Measurements from ENCODE around the gene FIGNL1. TPM values are rescaled to one million over a fixed set of nuclear protein-coding genes. Genes with fewer than 3 reads are reported as not detected.

The FIGNL1 gene
- total RNA-seq, 5 donors from 2014 or later (not counting 1 experiment from before 2014, with no cell fraction given), result 10.3 to 17.1 (median 14.5) TPM

- CTCF ChIA-PET, result interaction anchor here (1.0 to 1.2 kb wide), 2 partner anchors 9 to 15 kb away, joined by 3 read pairs; no protein-coding TSS in a partner anchor
- Mint-ChIP-seq H3K27ac (no peak overlapping the region), H3K9me3 (no peaks in the 10 kb centered on the region), H3K4me3 (no peak overlapping the region), H3K4me1 (no peaks in the 10 kb centered on the region), H3K36me3 (no peaks in the 10 kb centered on the region), H3K27me3 (no peaks in the 10 kb centered on the region)
- ATAC-seq (replicated peaks in 1 of 4) (no peak), DNase-seq (no peak)
- POLR2A ChIA-PET, result interaction anchor here in 1 of 2 donors (0.8 kb wide), 1 partner anchor 359 kb away, joined by 6 read pairs; no protein-coding TSS in a partner anchor
- no peaks in the 10 kb centered on the region for H3K36me3 ChIP-seq (ENCODE audit: control insufficient read depth in 2 of 2, extremely low read depth in 1 of 2, insufficient read depth in 1 of 2, low read length in 1 of 2)
- no peak overlapping the region for H3K27ac ChIP-seq (ENCODE audit: low read length)
- H3K4me1 ChIP-seq (ENCODE audit: control insufficient read depth in 1 of 2, extremely low read depth in 1 of 2, insufficient read depth in 2 of 2, low read length in 2 of 2), result no peaks in the 10 kb centered on the region
- H3K27me3 ChIP-seq (replicated peaks in 1 of 2; ENCODE audit: control insufficient read depth in 2 of 2, extremely low read depth in 1 of 2, insufficient read depth in 2 of 2, low read length in 1 of 2), result no peaks in the 10 kb centered on the region
- H3K4me3 ChIP-seq (ENCODE audit: control insufficient read depth in 1 of 2, extremely low read depth in 1 of 2, low read length in 1 of 2), result no peak overlapping the region
- no peaks in the 10 kb centered on the region for H3K9me3 ChIP-seq
- 93% methylated on average over 2 of the region's 2 CpGs for WGBS (ENCODE audit: insufficient coverage)
Observed at GRCh38 chr7:50427518-50427917, 22.6 kb downstream of the FIGNL1 start.

GRCh38 chr7:50426280-50427045, 23.7 kb downstream of the FIGNL1 start:
- no peaks in the 10 kb centered on the region for H3K27me3 Mint-ChIP-seq
- no peak overlapping the region for H3K4me3 Mint-ChIP-seq
- no peak overlapping the region for H3K4me3 ChIP-seq (ENCODE audit: control insufficient read depth in 1 of 2, extremely low read depth in 1 of 2, low read length in 1 of 2)
- WGBS (ENCODE audit: insufficient coverage), result 100% methylated on average over 2 of the region's 5 CpGs
- no peak overlapping the region for H3K27ac ChIP-seq (ENCODE audit: low read length)
- no peaks in the 10 kb centered on the region for H3K27me3 ChIP-seq (replicated peaks in 1 of 2; ENCODE audit: control insufficient read depth in 2 of 2, extremely low read depth in 1 of 2, insufficient read depth in 2 of 2, low read length in 1 of 2)
- no peaks in the 10 kb centered on the region for H3K36me3 Mint-ChIP-seq
- no peaks in the 10 kb centered on the region for H3K4me1 ChIP-seq (ENCODE audit: control insufficient read depth in 1 of 2, extremely low read depth in 1 of 2, insufficient read depth in 2 of 2, low read length in 2 of 2)
- ChIA-PET POLR2A (no interaction called here), CTCF (interaction anchor here in 1 of 2 donors (1.4 kb wide), 1 partner anchor 9 kb away, joined by 5 read pairs; no protein-coding TSS in a partner anchor)
- H3K4me1 Mint-ChIP-seq, result no peaks in the 10 kb centered on the region
- DNase-seq (no peak), ATAC-seq (replicated peaks in 1 of 4) (no peak)
- H3K9me3 ChIP-seq, result no peaks in the 10 kb centered on the region
- H3K27ac Mint-ChIP-seq, result no peak overlapping the region
- no peaks in the 10 kb centered on the region for H3K36me3 ChIP-seq (ENCODE audit: control insufficient read depth in 2 of 2, extremely low read depth in 1 of 2, insufficient read depth in 1 of 2, low read length in 1 of 2)
- H3K9me3 Mint-ChIP-seq, result no peaks in the 10 kb centered on the region

GRCh38 chr7:50425318-50425717, 24.8 kb downstream of the FIGNL1 start:
- POLR2A ChIA-PET, result no interaction called here
- H3K36me3 Mint-ChIP-seq, result no peaks in the 10 kb centered on the region
- no peak for DNase-seq

GRCh38 chr7:50423860-50424259, 26.3 kb downstream of the FIGNL1 start:
- Mint-ChIP-seq H3K4me3 (no peak overlapping the region), H3K36me3 (no peaks in the 10 kb centered on the region), H3K27me3 (no peaks in the 10 kb centered on the region), H3K9me3 (no peaks in the 10 kb centered on the region), H3K27ac (no peak overlapping the region), H3K4me1 (no peaks in the 10 kb centered on the region)
- Histone ChIP-seq H3K4me3 (ENCODE audit: control insufficient read depth in 1 of 2, extremely low read depth in 1 of 2, low read length in 1 of 2) (no peak overlapping the region), H3K27ac (ENCODE audit: low read length) (no peak overlapping the region), H3K27me3 (replicated peaks in 1 of 2; ENCODE audit: control insufficient read depth in 2 of 2, extremely low read depth in 1 of 2, insufficient read depth in 2 of 2, low read length in 1 of 2) (no peaks in the 10 kb centered on the region), H3K9me3 (no peaks in the 10 kb centered on the region), H3K4me1 (ENCODE audit: control insufficient read depth in 1 of 2, extremely low read depth in 1 of 2, insufficient read depth in 2 of 2, low read length in 2 of 2) (no peaks in the 10 kb centered on the region), H3K36me3 (ENCODE audit: control insufficient read depth in 2 of 2, extremely low read depth in 1 of 2, insufficient read depth in 1 of 2, low read length in 1 of 2) (no peaks in the 10 kb centered on the region)
- CTCF ChIA-PET, result interaction anchor here in 1 of 2 donors (1.0 to 1.4 kb wide), 3 partner anchors 9 to 331 kb away, joined by 3 to 6 read pairs (median 3); partner anchors contain the start of gene ZPBP
- DNase-seq (no peak), ATAC-seq (replicated peaks in 1 of 4) (no peak)
- POLR2A ChIA-PET, result no interaction called here
- 67% methylated on average over 1 of the region's 4 CpGs for WGBS (ENCODE audit: insufficient coverage)

More at GRCh38 chr7:50425318-50425717, 24.8 kb downstream of the FIGNL1 start:
- no peaks in the 10 kb centered on the region for H3K4me1 Mint-ChIP-seq
- H3K27me3 Mint-ChIP-seq, result no peaks in the 10 kb centered on the region
- 93% methylated on average over 3 of the region's 6 CpGs for WGBS (ENCODE audit: insufficient coverage)
- H3K27ac Mint-ChIP-seq, result no peak overlapping the region
- Histone ChIP-seq H3K27me3 (replicated peaks in 1 of 2; ENCODE audit: control insufficient read depth in 2 of 2, extremely low read depth in 1 of 2, insufficient read depth in 2 of 2, low read length in 1 of 2) (no peaks in the 10 kb centered on the region), H3K4me1 (ENCODE audit: control insufficient read depth in 1 of 2, extremely low read depth in 1 of 2, insufficient read depth in 2 of 2, low read length in 2 of 2) (no peaks in the 10 kb centered on the region), H3K27ac (ENCODE audit: low read length) (no peak overlapping the region), H3K36me3 (ENCODE audit: control insufficient read depth in 2 of 2, extremely low read depth in 1 of 2, insufficient read depth in 1 of 2, low read length in 1 of 2) (no peaks in the 10 kb centered on the region), H3K4me3 (ENCODE audit: control insufficient read depth in 1 of 2, extremely low read depth in 1 of 2, low read length in 1 of 2) (no peak overlapping the region), H3K9me3 (no peaks in the 10 kb centered on the region)
- no peak overlapping the region for H3K4me3 Mint-ChIP-seq
- no peak for ATAC-seq (replicated peaks in 1 of 4)
- CTCF ChIA-PET, result interaction anchor here in 1 of 2 donors (0.6 kb wide), 2 partner anchors 212 to 290 kb away, joined by 3 read pairs; no protein-coding TSS in a partner anchor
- no peaks in the 10 kb centered on the region for H3K9me3 Mint-ChIP-seq

- H3K4me1 ChIP-seq (ENCODE audit: control insufficient read depth in 1 of 2, extremely low read depth in 1 of 2, insufficient read depth in 2 of 2, low read length in 2 of 2), result peaks cover 0 to 3% of the 10 kb centered on the region in 2 experiments
- H3K4me1 Mint-ChIP-seq, result peaks cover 0 to 3% (median under 1%) of the 10 kb centered on the region in 3 donors
- no peak overlapping the region for H3K4me3 Mint-ChIP-seq
- no peaks in the 10 kb centered on the region for H3K36me3 ChIP-seq (ENCODE audit: control insufficient read depth in 2 of 2, extremely low read depth in 1 of 2, insufficient read depth in 1 of 2, low read length in 1 of 2)
- no peaks in the 10 kb centered on the region for H3K27me3 ChIP-seq (replicated peaks in 1 of 2; ENCODE audit: control insufficient read depth in 2 of 2, extremely low read depth in 1 of 2, insufficient read depth in 2 of 2, low read length in 1 of 2)
- POLR2A ChIA-PET, result no interaction called here
- no peak overlapping the region for H3K27ac ChIP-seq (ENCODE audit: low read length)
- H3K27me3 Mint-ChIP-seq, result no peaks in the 10 kb centered on the region
- no peaks in the 10 kb centered on the region for H3K9me3 Mint-ChIP-seq
- WGBS (ENCODE audit: insufficient coverage), result 86% methylated on average over 3 of the region's 6 CpGs
- no peaks in the 10 kb centered on the region for H3K36me3 Mint-ChIP-seq
- DNase-seq, result no peak
- no peaks in the 10 kb centered on the region for H3K9me3 ChIP-seq
- no peak overlapping the region for H3K27ac Mint-ChIP-seq
- no peak for ATAC-seq (replicated peaks in 1 of 4)
- H3K4me3 ChIP-seq (ENCODE audit: control insufficient read depth in 1 of 2, extremely low read depth in 1 of 2, low read length in 1 of 2), result no peak overlapping the region
- CTCF ChIA-PET, result interaction anchor here in 1 of 2 donors (1.0 to 1.2 kb wide), 2 partner anchors 10 to 297 kb away, joined by 3 read pairs; no protein-coding TSS in a partner anchor
Observed at GRCh38 chr7:50422858-50423257, 27.3 kb downstream of the FIGNL1 start.

GRCh38 chr7:50421043-50421442, 29.1 kb downstream of the FIGNL1 start:
- ChIA-PET CTCF (interaction anchor here (0.5 to 3.6 kb wide), 5 partner anchors 11 to 329 kb away, joined by 3 to 14 read pairs (median 4); no protein-coding TSS in a partner anchor), POLR2A (interaction anchor here (0.6 kb wide), 2 partner anchors 48 to 142 kb away, joined by 3 to 17 read pairs; no protein-coding TSS in a partner anchor)
- H3K4me1 ChIP-seq (ENCODE audit: control insufficient read depth in 1 of 2, extremely low read depth in 1 of 2, insufficient read depth in 2 of 2, low read length in 2 of 2), result peaks cover 6 to 14% of the 10 kb centered on the region in 2 experiments
- no peaks in the 10 kb centered on the region for H3K9me3 ChIP-seq
- H3K36me3 ChIP-seq (ENCODE audit: control insufficient read depth in 2 of 2, extremely low read depth in 1 of 2, insufficient read depth in 1 of 2, low read length in 1 of 2), result no peaks in the 10 kb centered on the region
- H3K4me3 ChIP-seq (ENCODE audit: control insufficient read depth in 1 of 2, extremely low read depth in 1 of 2, low read length in 1 of 2), result no peak overlapping the region
- DNase-seq, result no peak
- H3K4me3 Mint-ChIP-seq, result no peak overlapping the region
- peaks cover 16 to 20% (median 17%) of the 10 kb centered on the region in 3 donors for H3K4me1 Mint-ChIP-seq
- no peak overlapping the region for H3K27ac Mint-ChIP-seq
- H3K27me3 ChIP-seq (replicated peaks in 1 of 2; ENCODE audit: control insufficient read depth in 2 of 2, extremely low read depth in 1 of 2, insufficient read depth in 2 of 2, low read length in 1 of 2), result no peaks in the 10 kb centered on the region
- no peaks in the 10 kb centered on the region for H3K36me3 Mint-ChIP-seq
- H3K27me3 Mint-ChIP-seq, result no peaks in the 10 kb centered on the region
- ATAC-seq (replicated peaks in 1 of 4), result no peak
- no peak overlapping the region for H3K27ac ChIP-seq (ENCODE audit: low read length)
- H3K9me3 Mint-ChIP-seq, result no peaks in the 10 kb centered on the region
- WGBS (ENCODE audit: insufficient coverage), result 83% methylated on average over 1 of the region's 3 CpGs

Data from T-cell (primary cell).